SK-N-SH (cell line): ENCODE results near the gene GAST. TPM values are rescaled to one million over a fixed set of nuclear protein-coding genes. Genes with fewer than 3 reads are reported as not detected.
A peak's percentile ranks its signal among the peaks of the same experiment; 100 is the strongest.

Experiments used
- CTCF ChIA-PET: fragments of 300-600, 350-600 bp; formaldehyde crosslinking; extraction: SDS; loops from one replicate; lab custom pipeline; 2021; lab: Yijun Ruan, JAX
- POLR2A ChIA-PET: fragments of 350-600 bp; sonication (Branson Sonifier 250); formaldehyde crosslinking; extraction: SDS; loops from one replicate; lab custom pipeline; 2020; ENCODE audit warnings: antibody characterized with exemption, inconsistent platforms; lab: Yijun Ruan, JAX
- DNase-seq: peaks from one replicate; pipeline ENCODE4 v3.0.0; 2012
- H2AFZ ChIP-seq: fragments of 200-600 bp; sonication (generic); 2 replicates; pipeline ENCODE4 v1.8.1; 2016; ENCODE audit warnings: antibody characterized with exemption, mild to moderate bottlenecking, low read depth
- H3F3A ChIP-seq: fragments of 200-600 bp; sonication (generic); replicated peaks from 2 replicates; pipeline ENCODE3; 2016; ENCODE audit warnings: antibody characterized with exemption, mild to moderate bottlenecking; ENCODE audit not compliant: insufficient read depth
- H3K27ac ChIP-seq, 2 experiments: fragments of 200-500 bp in 1 of 2; fragments of 200-600 bp in 1 of 2; sonication (Bioruptor generic) in 1 of 2; sonication (generic), shearing (Covaris generic) in 1 of 2; 2 replicates each; pipeline versions ENCODE4 v1.5.1 to v1.6.1; 2014 to 2016; ENCODE audit warnings: low read depth in 2 of 2, inconsistent platforms in 1 of 2, low read length in 1 of 2, mild to moderate bottlenecking in 1 of 2, mixed read lengths in 1 of 2
- H3K27me3 ChIP-seq: fragments of 200-600 bp; sonication (generic), shearing (Covaris generic); 2 replicates; pipeline ENCODE4 v1.6.1; 2016; ENCODE audit warnings: mixed run types; ENCODE audit not compliant: insufficient read depth
- H3K36me3 ChIP-seq, 2 experiments: fragments of 200-500 bp in 1 of 2; fragments of 200-600 bp in 1 of 2; sonication (Bioruptor generic) in 1 of 2; sonication (generic) in 1 of 2; replicated peaks in 1 of 2; 2 replicates each; pipeline versions ENCODE3 to v1.5.1; 2014 to 2016; ENCODE audit warnings: low read length in 1 of 2, mild to moderate bottlenecking in 1 of 2; ENCODE audit not compliant: insufficient read depth in 2 of 2, control insufficient read depth in 1 of 2
- H3K4me1 ChIP-seq, 2 experiments: fragments of 200-500 bp in 1 of 2; fragments of 200-600 bp in 1 of 2; sonication (Bioruptor generic) in 1 of 2; sonication (generic), shearing (Covaris generic) in 1 of 2; 2 replicates each; pipeline versions ENCODE4 v1.5.1 to v1.6.1; 2014 to 2016; ENCODE audit warnings: low read depth in 1 of 2, low read length in 1 of 2, mixed run types in 1 of 2; ENCODE audit not compliant: insufficient read depth in 2 of 2, control insufficient read depth in 1 of 2
- H3K4me2 ChIP-seq: fragments of 200-600 bp; sonication (generic), shearing (Covaris generic); 2 replicates; pipeline ENCODE4 v1.6.1; 2017; ENCODE audit warnings: mixed run types
- H3K4me3 ChIP-seq, 2 experiments: fragments of 200-500 bp in 1 of 2; fragments of 200-600 bp in 1 of 2; sonication (Bioruptor generic) in 1 of 2; sonication (generic), shearing (Covaris generic) in 1 of 2; 2 replicates each; pipeline versions ENCODE4 v1.5.1 to v1.8.1; 2014 to 2016; ENCODE audit warnings: low read depth in 2 of 2, inconsistent platforms in 1 of 2, low read length in 1 of 2, mild to moderate bottlenecking in 1 of 2, mixed read lengths in 1 of 2, moderate library complexity in 1 of 2
- H3K79me2 ChIP-seq: fragments of 200-600 bp; sonication (generic); 2 replicates; pipeline ENCODE4 v1.8.1; 2017; ENCODE audit warnings: mild to moderate bottlenecking; ENCODE audit not compliant: insufficient read depth
- H3K9ac ChIP-seq: fragments of 200-600 bp; sonication (generic); 2 replicates; pipeline ENCODE4 v1.6.1; 2017; ENCODE audit warnings: mixed run types
- H3K9me2 ChIP-seq: fragments of 200-600 bp; sonication (generic); 2 replicates; pipeline ENCODE4 v1.6.1; 2017; ENCODE audit warnings: mixed run types
- H3K9me3 ChIP-seq: fragments of 200-600 bp; sonication (generic); 2 replicates; pipeline ENCODE4 v1.6.1; 2017; ENCODE audit warnings: mixed run types, mild to moderate bottlenecking, moderate library complexity
- H4K20me1 ChIP-seq: fragments of 200-600 bp; sonication (generic); 2 replicates; pipeline ENCODE4 v1.6.1; 2017; ENCODE audit warnings: mild to moderate bottlenecking, mixed run types; ENCODE audit not compliant: insufficient read depth
- CHD2 ChIP-seq: fragments of 150-350 bp; IDR thresholded peaks from 2 replicates; pipeline ENCODE4 v1.6.1; 2018; ENCODE audit warnings: low read length; ENCODE audit not compliant: partially characterized antibody
- EP300 ChIP-seq, 2 experiments: IDR thresholded peaks; 2 replicates each; pipeline versions ENCODE4 v1.4.0 to v1.6.1; 2012; ENCODE audit warnings: borderline replicate concordance in 1 of 2, low read depth in 1 of 2, low read length in 1 of 2
- FOSL2 ChIP-seq: IDR thresholded peaks from 2 replicates; pipeline ENCODE4 v1.4.0; 2012; ENCODE audit warnings: low read depth, mild to moderate bottlenecking, moderate library complexity, borderline replicate concordance
- GABPA ChIP-seq: IDR thresholded peaks from 2 replicates; pipeline ENCODE4 v1.4.0; 2012; ENCODE audit warnings: low read depth, mild to moderate bottlenecking
- JUND ChIP-seq: IDR thresholded peaks from 2 replicates; pipeline ENCODE4 v1.4.0; 2012
- NFIC ChIP-seq: IDR thresholded peaks from 2 replicates; pipeline ENCODE4 v1.4.0; 2012; ENCODE audit warnings: borderline replicate concordance
- NRF1 ChIP-seq: IDR thresholded peaks from 2 replicates; pipeline ENCODE4 v1.6.1; 2012; ENCODE audit warnings: low read depth, mild to moderate bottlenecking, low read length
- POLR2AphosphoS5 ChIP-seq: IDR thresholded peaks from 2 replicates; pipeline ENCODE4 v1.6.1; 2012; ENCODE audit warnings: low read depth, low read length
- RCOR1 ChIP-seq: fragments of 150-350 bp; IDR thresholded peaks from 2 replicates; pipeline ENCODE4 v1.6.1; 2017; ENCODE audit warnings: antibody characterized with exemption, low read length
- RFX5 ChIP-seq: IDR thresholded peaks from 2 replicates; pipeline ENCODE4 v1.6.1; 2012; ENCODE audit warnings: mild to moderate bottlenecking, improper control_type of control experiment, low read length
- RXRA ChIP-seq: IDR thresholded peaks from 2 replicates; pipeline ENCODE4 v1.4.0; 2012; ENCODE audit warnings: low read depth, mild to moderate bottlenecking, borderline replicate concordance
- SIN3A ChIP-seq: IDR thresholded peaks from 2 replicates; pipeline ENCODE4 v1.6.1; 2012; ENCODE audit warnings: low read depth, mild to moderate bottlenecking, low read length, moderate library complexity, borderline replicate concordance
- TAF1 ChIP-seq: IDR thresholded peaks from 2 replicates; pipeline ENCODE4 v1.6.1; 2012; ENCODE audit warnings: low read depth, mild to moderate bottlenecking, low read length, moderate library complexity, borderline replicate concordance
- YY1 ChIP-seq: IDR thresholded peaks from 2 replicates; pipeline ENCODE4 v1.4.0; 2012; ENCODE audit warnings: low read depth, mild to moderate bottlenecking
- WGBS: methylation state at CpG from one replicate; pipeline ENCODE4 v1.1.6; 2017; ENCODE audit warnings: low lambda C conversion rate; 5-methylcytosine and 5-hydroxymethylcytosine counted together
- polyA plus RNA-seq, 3 experiments: library from polyadenylated mRNA; depleted of rRNA; stranded (reverse); fragments of >200 nt; gene quantifications; 2 replicates each; pipeline ENCODE4 v1.2.3, GENCODE V29; 2012
- TF ChIP-seq, protein P1 (sequence below): fragments of 200-600 bp; sonication (generic); IDR thresholded peaks from 2 replicates; pipeline ENCODE4 v1.6.1; 2017; ENCODE audit warnings: antibody characterized with exemption, mild to moderate bottlenecking, moderate library complexity
- TF ChIP-seq, protein P2 (sequence below): IDR thresholded peaks from 2 replicates; pipeline ENCODE4 v1.4.0; 2012; ENCODE audit warnings: low read depth, borderline replicate concordance
- TF ChIP-seq, protein P3 (sequence below): fragments of 150-350 bp; IDR thresholded peaks from 2 replicates; pipeline ENCODE4 v1.6.1; 2016; ENCODE audit warnings: mild to moderate bottlenecking, low read depth, low read length
- TF ChIP-seq, protein P4 (sequence below): IDR thresholded peaks from 2 replicates; pipeline ENCODE4; 2012

Gene GAST
- polyA plus RNA-seq, 1 of the 3 experiments (the other 2 are of a cell fraction), result not detected

DNA sequence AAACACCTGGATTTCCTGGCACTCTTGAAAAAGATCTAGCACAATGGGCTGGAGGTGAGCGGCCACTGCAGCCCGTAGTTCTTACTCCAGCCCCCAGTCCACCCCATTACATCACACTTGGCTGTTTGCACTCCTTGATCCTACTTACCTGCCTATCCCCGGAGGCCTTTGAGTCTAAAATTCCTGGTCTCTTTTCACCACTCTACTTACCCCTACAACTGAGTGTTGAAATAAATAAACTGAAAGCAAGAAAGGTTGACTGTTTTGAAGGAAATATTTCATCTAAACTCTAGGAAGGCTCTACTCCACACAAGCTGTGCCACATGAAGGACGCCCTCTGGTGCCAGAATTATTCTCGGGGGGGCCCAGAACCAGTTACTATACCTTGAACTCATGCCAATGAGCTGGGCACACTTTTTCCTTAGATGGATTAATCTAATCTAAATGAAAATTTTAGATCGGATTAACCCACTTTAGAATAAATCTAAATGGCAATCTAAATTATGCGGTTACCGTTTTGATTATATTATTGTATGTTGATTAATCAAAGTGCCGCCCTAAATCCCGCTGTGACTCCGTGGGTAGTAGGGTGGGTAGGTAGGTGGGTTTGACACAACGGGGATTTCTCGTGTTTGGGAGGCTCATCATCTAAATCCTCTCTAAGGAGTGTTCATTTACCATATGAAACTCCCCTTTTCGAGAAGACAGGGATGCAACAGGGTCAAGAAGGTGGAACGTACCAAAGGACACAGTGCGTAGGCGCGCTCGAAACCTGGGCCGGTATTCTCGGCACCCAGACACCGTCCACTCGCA lies 24.1 kb upstream of the GAST start:
- peak; percentile 55; the same call in 1 of the 2 replicates for TF ChIP-seq NFIC
- TF ChIP-seq, protein P1, sequence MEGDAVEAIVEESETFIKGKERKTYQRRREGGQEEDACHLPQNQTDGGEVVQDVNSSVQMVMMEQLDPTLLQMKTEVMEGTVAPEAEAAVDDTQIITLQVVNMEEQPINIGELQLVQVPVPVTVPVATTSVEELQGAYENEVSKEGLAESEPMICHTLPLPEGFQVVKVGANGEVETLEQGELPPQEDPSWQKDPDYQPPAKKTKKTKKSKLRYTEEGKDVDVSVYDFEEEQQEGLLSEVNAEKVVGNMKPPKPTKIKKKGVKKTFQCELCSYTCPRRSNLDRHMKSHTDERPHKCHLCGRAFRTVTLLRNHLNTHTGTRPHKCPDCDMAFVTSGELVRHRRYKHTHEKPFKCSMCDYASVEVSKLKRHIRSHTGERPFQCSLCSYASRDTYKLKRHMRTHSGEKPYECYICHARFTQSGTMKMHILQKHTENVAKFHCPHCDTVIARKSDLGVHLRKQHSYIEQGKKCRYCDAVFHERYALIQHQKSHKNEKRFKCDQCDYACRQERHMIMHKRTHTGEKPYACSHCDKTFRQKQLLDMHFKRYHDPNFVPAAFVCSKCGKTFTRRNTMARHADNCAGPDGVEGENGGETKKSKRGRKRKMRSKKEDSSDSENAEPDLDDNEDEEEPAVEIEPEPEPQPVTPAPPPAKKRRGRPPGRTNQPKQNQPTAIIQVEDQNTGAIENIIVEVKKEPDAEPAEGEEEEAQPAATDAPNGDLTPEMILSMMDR, result peak; percentile 57
- TF ChIP-seq, protein P2, sequence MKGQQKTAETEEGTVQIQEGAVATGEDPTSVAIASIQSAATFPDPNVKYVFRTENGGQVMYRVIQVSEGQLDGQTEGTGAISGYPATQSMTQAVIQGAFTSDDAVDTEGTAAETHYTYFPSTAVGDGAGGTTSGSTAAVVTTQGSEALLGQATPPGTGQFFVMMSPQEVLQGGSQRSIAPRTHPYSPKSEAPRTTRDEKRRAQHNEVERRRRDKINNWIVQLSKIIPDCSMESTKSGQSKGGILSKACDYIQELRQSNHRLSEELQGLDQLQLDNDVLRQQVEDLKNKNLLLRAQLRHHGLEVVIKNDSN, result no peak
- Histone ChIP-seq H3K79me2 (peaks cover 27% of the 10 kb centered on the region), H2AFZ (peak overlapping the region; percentile 97), H3K9me3 (no peaks in the 10 kb centered on the region), H3K4me2 (peak overlapping the region; percentile 85), H4K20me1 (peaks cover 38% of the 10 kb centered on the region), H3K27me3 (no peaks in the 10 kb centered on the region), H3F3A (peaks cover 42% of the 10 kb centered on the region), H3K4me1 (peaks cover 13 to 29% of the 10 kb centered on the region in 2 experiments), H3K9me2 (no peaks in the 10 kb centered on the region), H3K9ac (peak overlapping the region; percentile 75), H3K36me3 (peaks cover 37% of the 10 kb centered on the region in 2 experiments), H3K27ac (peak overlapping the region; percentile 98 to 100), H3K4me3 (peak overlapping the region; percentile 74 to 92)
- POLR2A ChIA-PET, result interaction anchor here (0.6 to 1.9 kb wide), 21 partner anchors 8 to 965 kb away, joined by 3 to 11 read pairs (median 4); partner anchors contain the start of genes FKBP10, HAP1, JUP and P3H4
- peak; percentile 44 for DNase-seq
- 6% methylated on average over 23 of the region's 23 CpGs for WGBS
- CTCF ChIA-PET, result interaction anchor here (1.0 to 18.0 kb wide), 5 partner anchors 9 to 158 kb away, joined by 3 to 235 read pairs (median 4); no protein-coding TSS in a partner anchor

DNA sequence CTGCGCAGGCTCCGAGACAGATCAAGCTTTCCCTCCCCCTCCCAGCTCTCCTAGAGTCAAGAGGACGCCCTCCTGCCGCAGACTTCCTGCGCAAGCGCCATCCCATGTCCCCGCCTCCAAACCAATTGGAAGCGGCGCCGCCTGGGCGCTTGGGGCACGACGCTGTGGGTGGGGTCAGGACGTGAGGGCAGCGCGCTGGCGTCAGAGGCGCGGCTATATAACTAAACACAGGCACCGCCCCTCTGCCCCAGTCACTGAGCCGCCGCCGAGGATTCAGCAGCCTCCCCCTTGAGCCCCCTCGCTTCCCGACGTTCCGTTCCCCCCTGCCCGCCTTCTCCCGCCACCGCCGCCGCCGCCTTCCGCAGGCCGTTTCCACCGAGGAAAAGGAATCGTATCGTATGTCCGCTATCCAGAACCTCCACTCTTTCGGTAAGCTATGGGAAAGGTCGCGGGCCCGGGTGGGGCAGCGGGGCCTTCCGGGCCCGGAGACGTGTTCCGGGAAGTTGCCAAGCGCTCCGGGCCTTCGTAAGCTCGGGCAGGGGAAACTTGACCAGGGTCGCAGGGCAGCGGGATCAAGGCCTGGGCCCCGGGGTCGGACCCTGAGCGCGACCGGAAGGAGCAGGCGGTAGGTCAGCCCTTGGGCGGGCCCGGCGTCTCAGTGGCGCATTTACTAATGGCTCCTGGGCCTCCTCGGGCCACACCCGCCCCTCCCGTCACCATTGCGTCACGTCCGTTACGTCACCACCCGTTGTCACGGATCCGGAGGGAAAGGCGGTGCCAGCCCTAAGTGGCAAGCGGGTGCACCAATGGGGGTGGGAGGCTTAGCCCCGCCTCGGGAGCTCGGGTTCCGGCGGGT lies 23.3 kb upstream of the GAST start, which contains the start of gene EIF1:
Gene EIF1, plus strand, starts transcription at position 245 of the 856 bp plus-strand sequence. Its CDS starts 154 bp downstream, at position 399.
- H3K9me3 ChIP-seq, result no peaks in the 10 kb centered on the region
- peak within 1 kb of the TSS; percentile 97 for H2AFZ ChIP-seq
- ChIA-PET POLR2A (interaction anchor here (0.5 to 1.9 kb wide), 36 partner anchors 8 to 1338 kb away, joined by 3 to 11 read pairs (median 4); partner anchors contain the start of genes FKBP10, HAP1, JUP and P3H4), CTCF (interaction anchor here (0.6 to 18.0 kb wide), 16 partner anchors 10 to 1137 kb away, joined by 3 to 235 read pairs (median 4); no protein-coding TSS in a partner anchor)
- H3F3A ChIP-seq, result peaks cover 50% of the 10 kb centered on the region
- peaks cover 27% of the 10 kb centered on the region for H3K79me2 ChIP-seq
- H3K27me3 ChIP-seq, result no peaks in the 10 kb centered on the region
- H3K27ac ChIP-seq, result peak within 1 kb of the TSS; percentile 98 to 100
- H3K36me3 ChIP-seq, result peaks cover 37 to 45% of the 10 kb centered on the region in 2 experiments
- WGBS, result 0% methylated on average over 16 of the region's 81 CpGs
- H3K9ac ChIP-seq, result peak within 1 kb of the TSS; percentile 100
- peak; percentile 96 for DNase-seq
- peaks cover 13 to 22% of the 10 kb centered on the region in 2 experiments for H3K4me1 ChIP-seq
- H3K4me3 ChIP-seq, result peak within 1 kb of the TSS; percentile 75 to 92
- peaks cover 39% of the 10 kb centered on the region for H4K20me1 ChIP-seq
- H3K9me2 ChIP-seq, result no peaks in the 10 kb centered on the region
- H3K4me2 ChIP-seq, result peak within 1 kb of the TSS; percentile 85
- peak; percentile 61; the same call in 1 of the 2 replicates for TF ChIP-seq RFX5
- TF ChIP-seq RXRA, result no peak
- TF ChIP-seq POLR2AphosphoS5, result peak; percentile 97
- TF ChIP-seq GABPA, result peak; percentile 89
- no peak for TF ChIP-seq JUND
- TF ChIP-seq RCOR1, result 0 out of 2 replicates have a peak, but pooled peaks have one; percentile 4
- peak; percentile 56; the same call in 1 of the 2 replicates for TF ChIP-seq SIN3A
- TF ChIP-seq YY1, result peak; percentile 65; the same call in 1 of the 2 replicates
- TF ChIP-seq NRF1, result peak; percentile 96
- no peak for TF ChIP-seq FOSL2
- TF ChIP-seq CHD2, result peak; percentile 76
- TF ChIP-seq NFIC, result no peak
- TF ChIP-seq, protein P3, sequence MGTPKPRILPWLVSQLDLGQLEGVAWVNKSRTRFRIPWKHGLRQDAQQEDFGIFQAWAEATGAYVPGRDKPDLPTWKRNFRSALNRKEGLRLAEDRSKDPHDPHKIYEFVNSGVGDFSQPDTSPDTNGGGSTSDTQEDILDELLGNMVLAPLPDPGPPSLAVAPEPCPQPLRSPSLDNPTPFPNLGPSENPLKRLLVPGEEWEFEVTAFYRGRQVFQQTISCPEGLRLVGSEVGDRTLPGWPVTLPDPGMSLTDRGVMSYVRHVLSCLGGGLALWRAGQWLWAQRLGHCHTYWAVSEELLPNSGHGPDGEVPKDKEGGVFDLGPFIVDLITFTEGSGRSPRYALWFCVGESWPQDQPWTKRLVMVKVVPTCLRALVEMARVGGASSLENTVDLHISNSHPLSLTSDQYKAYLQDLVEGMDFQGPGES, result peak; percentile 46; the same call in 1 of the 2 replicates
- TF ChIP-seq, protein P4, sequence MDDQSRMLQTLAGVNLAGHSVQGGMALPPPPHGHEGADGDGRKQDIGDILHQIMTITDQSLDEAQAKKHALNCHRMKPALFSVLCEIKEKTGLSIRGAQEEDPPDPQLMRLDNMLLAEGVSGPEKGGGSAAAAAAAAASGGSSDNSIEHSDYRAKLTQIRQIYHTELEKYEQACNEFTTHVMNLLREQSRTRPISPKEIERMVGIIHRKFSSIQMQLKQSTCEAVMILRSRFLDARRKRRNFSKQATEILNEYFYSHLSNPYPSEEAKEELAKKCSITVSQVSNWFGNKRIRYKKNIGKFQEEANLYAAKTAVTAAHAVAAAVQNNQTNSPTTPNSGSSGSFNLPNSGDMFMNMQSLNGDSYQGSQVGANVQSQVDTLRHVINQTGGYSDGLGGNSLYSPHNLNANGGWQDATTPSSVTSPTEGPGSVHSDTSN, result peak; percentile 99
- TF ChIP-seq TAF1, result peak; percentile 92; the same call in 1 of the 2 replicates
- TF ChIP-seq EP300 (IDR thresholded peaks at IDR 0.05; ENCODE audit: borderline replicate concordance in 1 of 2, low read depth in 1 of 2, low read length in 1 of 2), result no peak
